ENCODE results near the gene KLHL11. TPM values are rescaled to one million over a fixed set of nuclear protein-coding genes. Genes with fewer than 3 reads are reported as not detected.
A peak's percentile ranks its signal among the peaks of the same experiment; 100 is the strongest.
"Not testable (repeated sequence)": the region's sequence is repeated elsewhere in the genome, so short reads cannot be mapped to it uniquely, and the experiment has no call there.

Gene KLHL11
- total and polyA plus RNA-seq, 2 donors, result 0.98 to 11.4 TPM

- Histone ChIP-seq H3K9me3 (ENCODE audit: control insufficient read depth in 2 of 2, insufficient read depth in 1 of 2, low read length in 1 of 2) (no peaks in the 10 kb centered on the region), H3K27me3 (ENCODE audit: control insufficient read depth in 2 of 2, insufficient read depth in 1 of 2, low read length in 1 of 2) (peaks cover 0 to 26% of the 10 kb centered on the region in 2 donors), H3K36me3 (ENCODE audit: control insufficient read depth in 2 of 2, insufficient read depth in 2 of 2, low read length in 1 of 2) (peaks cover 0 to 2% of the 10 kb centered on the region in 2 donors), H3K27ac (ENCODE audit: low read depth in 1 of 2, low read length in 1 of 2) (no peak within 1 kb of the TSS), H3K4me3 (ENCODE audit: low read length in 2 of 2) (peak within 1 kb of the TSS; percentile 54 to 67), H3K4me1 (ENCODE audit: control insufficient read depth in 2 of 2, insufficient read depth in 2 of 2, low read length in 2 of 2) (peaks cover 3 to 11% of the 10 kb centered on the region in 2 donors)
- peak in 6 of 9 donors; percentile 1 to 68 (median 27) for DNase-seq (ENCODE audit: low read depth in 6 of 9, low spot score in 9 of 9)
- 1% methylated on average over 72 of the region's 72 CpGs for WGBS
These were observed 29.2 kb downstream of the KLHL11 start, which contains the start of gene NT5C3B for GRCh38 chr17:41835800-41836549. TSS of gene NT5C3B (minus strand) at chr17:41836232. CDS start at chr17:41836193, 39 bp downstream.

GRCh38 chr17:41835214-41835799, 29.9 kb downstream of the KLHL11 start:
- peaks cover 0 to 6% of the 10 kb centered on the region in 2 donors for H3K36me3 ChIP-seq (ENCODE audit: control insufficient read depth in 2 of 2, insufficient read depth in 2 of 2, low read length in 1 of 2)
- H3K27ac ChIP-seq (ENCODE audit: low read depth in 1 of 2, low read length in 1 of 2), result no peak overlapping the region
- no peaks in the 10 kb centered on the region for H3K9me3 ChIP-seq (ENCODE audit: control insufficient read depth in 2 of 2, insufficient read depth in 1 of 2, low read length in 1 of 2)
- peaks cover 0 to 26% of the 10 kb centered on the region in 2 donors for H3K27me3 ChIP-seq (ENCODE audit: control insufficient read depth in 2 of 2, insufficient read depth in 1 of 2, low read length in 1 of 2)
- H3K4me3 ChIP-seq (ENCODE audit: low read length in 2 of 2), result peak overlapping the region; percentile 54 to 67
- 37% methylated on average over 13 of the region's 13 CpGs for WGBS
- H3K4me1 ChIP-seq (ENCODE audit: control insufficient read depth in 2 of 2, insufficient read depth in 2 of 2, low read length in 2 of 2), result peaks cover 3 to 11% of the 10 kb centered on the region in 2 donors
- DNase-seq (ENCODE audit: low read depth in 6 of 9, low spot score in 9 of 9), result no peak

- not testable (repeated sequence) for DNase-seq (ENCODE audit: low read depth in 6 of 9, low spot score in 9 of 9); H3K36me3 ChIP-seq (ENCODE audit: control insufficient read depth in 2 of 2, insufficient read depth in 2 of 2, low read length in 1 of 2); H3K4me1 ChIP-seq (ENCODE audit: control insufficient read depth in 2 of 2, insufficient read depth in 2 of 2, low read length in 2 of 2); H3K27me3 ChIP-seq (ENCODE audit: control insufficient read depth in 2 of 2, insufficient read depth in 1 of 2, low read length in 1 of 2); H3K9me3 ChIP-seq (ENCODE audit: control insufficient read depth in 2 of 2, insufficient read depth in 1 of 2, low read length in 1 of 2); H3K4me3 ChIP-seq (ENCODE audit: low read length in 2 of 2); H3K27ac ChIP-seq (ENCODE audit: low read depth in 1 of 2, low read length in 1 of 2)
- 90% methylated on average over 10 of the region's 10 CpGs for WGBS
These were observed 35.3 kb downstream of the KLHL11 start for GRCh38 chr17:41829961-41830360.

GRCh38 chr17:41825175-41825845, 39.9 kb downstream of the KLHL11 start:
- Histone ChIP-seq H3K9me3 (ENCODE audit: control insufficient read depth in 2 of 2, insufficient read depth in 1 of 2, low read length in 1 of 2) (no peaks in the 10 kb centered on the region), H3K4me3 (ENCODE audit: low read length in 2 of 2) (no peak overlapping the region), H3K4me1 (ENCODE audit: control insufficient read depth in 2 of 2, insufficient read depth in 2 of 2, low read length in 2 of 2) (no peaks in the 10 kb centered on the region), H3K27ac (ENCODE audit: low read depth in 1 of 2, low read length in 1 of 2) (no peak overlapping the region), H3K27me3 (ENCODE audit: control insufficient read depth in 2 of 2, insufficient read depth in 1 of 2, low read length in 1 of 2) (no peaks in the 10 kb centered on the region), H3K36me3 (ENCODE audit: control insufficient read depth in 2 of 2, insufficient read depth in 2 of 2, low read length in 1 of 2) (peaks cover 4 to 8% of the 10 kb centered on the region in 2 donors)
- WGBS, result 97% methylated on average over 19 of the region's 19 CpGs
- DNase-seq (ENCODE audit: low read depth in 6 of 9, low spot score in 9 of 9), result no peak

- no peak overlapping the region for H3K4me3 ChIP-seq (ENCODE audit: low read length in 2 of 2)
- WGBS, result 78% methylated on average over 7 of the region's 7 CpGs
- no peaks in the 10 kb centered on the region for H3K27me3 ChIP-seq (ENCODE audit: control insufficient read depth in 2 of 2, insufficient read depth in 1 of 2, low read length in 1 of 2)
- H3K9me3 ChIP-seq (ENCODE audit: control insufficient read depth in 2 of 2, insufficient read depth in 1 of 2, low read length in 1 of 2), result no peaks in the 10 kb centered on the region
- no peak overlapping the region for H3K27ac ChIP-seq (ENCODE audit: low read depth in 1 of 2, low read length in 1 of 2)
- H3K36me3 ChIP-seq (ENCODE audit: control insufficient read depth in 2 of 2, insufficient read depth in 2 of 2, low read length in 1 of 2), result peaks cover 3% of the 10 kb centered on the region in 2 donors
- no peak for DNase-seq (ENCODE audit: low read depth in 6 of 9, low spot score in 9 of 9)
- H3K4me1 ChIP-seq (ENCODE audit: control insufficient read depth in 2 of 2, insufficient read depth in 2 of 2, low read length in 2 of 2), result no peaks in the 10 kb centered on the region
These were observed 41.1 kb downstream of the KLHL11 start for GRCh38 chr17:41824086-41824485.

- Histone ChIP-seq H3K4me3 (ENCODE audit: low read length in 2 of 2) (no peak overlapping the region), H3K27ac (ENCODE audit: low read depth in 1 of 2, low read length in 1 of 2) (no peak overlapping the region), H3K4me1 (ENCODE audit: control insufficient read depth in 2 of 2, insufficient read depth in 2 of 2, low read length in 2 of 2) (no peaks in the 10 kb centered on the region), H3K36me3 (ENCODE audit: control insufficient read depth in 2 of 2, insufficient read depth in 2 of 2, low read length in 1 of 2) (peaks cover 3% of the 10 kb centered on the region in 2 donors), H3K9me3 (ENCODE audit: control insufficient read depth in 2 of 2, insufficient read depth in 1 of 2, low read length in 1 of 2) (no peaks in the 10 kb centered on the region), H3K27me3 (ENCODE audit: control insufficient read depth in 2 of 2, insufficient read depth in 1 of 2, low read length in 1 of 2) (no peaks in the 10 kb centered on the region)
- 95% methylated on average over 7 of the region's 7 CpGs for WGBS
- no peak for DNase-seq (ENCODE audit: low read depth in 6 of 9, low spot score in 9 of 9)
These were observed 41.6 kb downstream of the KLHL11 start for GRCh38 chr17:41823580-41823979.

GRCh38 chr17:41823141-41823524, 42.1 kb downstream of the KLHL11 start:
- H3K4me3 ChIP-seq (ENCODE audit: low read length in 2 of 2), result no peak overlapping the region
- no peak for DNase-seq (ENCODE audit: low read depth in 6 of 9, low spot score in 9 of 9)
- no peaks in the 10 kb centered on the region for H3K4me1 ChIP-seq (ENCODE audit: control insufficient read depth in 2 of 2, insufficient read depth in 2 of 2, low read length in 2 of 2)
- 97% methylated on average over 1 of the region's 1 CpG for WGBS
- no peaks in the 10 kb centered on the region for H3K9me3 ChIP-seq (ENCODE audit: control insufficient read depth in 2 of 2, insufficient read depth in 1 of 2, low read length in 1 of 2)
- H3K27me3 ChIP-seq (ENCODE audit: control insufficient read depth in 2 of 2, insufficient read depth in 1 of 2, low read length in 1 of 2), result no peaks in the 10 kb centered on the region
- no peak overlapping the region for H3K27ac ChIP-seq (ENCODE audit: low read depth in 1 of 2, low read length in 1 of 2)
- peaks cover 3% of the 10 kb centered on the region in 2 donors for H3K36me3 ChIP-seq (ENCODE audit: control insufficient read depth in 2 of 2, insufficient read depth in 2 of 2, low read length in 1 of 2)

GRCh38 chr17:41822216-41823140, 42.7 kb downstream of the KLHL11 start:
- Histone ChIP-seq H3K9me3 (ENCODE audit: control insufficient read depth in 2 of 2, insufficient read depth in 1 of 2, low read length in 1 of 2) (no peaks in the 10 kb centered on the region), H3K4me3 (ENCODE audit: low read length in 2 of 2) (no peak overlapping the region), H3K27me3 (ENCODE audit: control insufficient read depth in 2 of 2, insufficient read depth in 1 of 2, low read length in 1 of 2) (no peaks in the 10 kb centered on the region), H3K27ac (ENCODE audit: low read depth in 1 of 2, low read length in 1 of 2) (no peak overlapping the region), H3K4me1 (ENCODE audit: control insufficient read depth in 2 of 2, insufficient read depth in 2 of 2, low read length in 2 of 2) (no peaks in the 10 kb centered on the region), H3K36me3 (ENCODE audit: control insufficient read depth in 2 of 2, insufficient read depth in 2 of 2, low read length in 1 of 2) (peaks cover 3% of the 10 kb centered on the region in 2 donors)
- DNase-seq (ENCODE audit: low read depth in 6 of 9, low spot score in 9 of 9), result no peak
- 92% methylated on average over 12 of the region's 12 CpGs for WGBS

All from thymus (tissue), 11 donors.